ENCODE results near the gene DNAAF3.

The DNAAF3 gene

DNA sequence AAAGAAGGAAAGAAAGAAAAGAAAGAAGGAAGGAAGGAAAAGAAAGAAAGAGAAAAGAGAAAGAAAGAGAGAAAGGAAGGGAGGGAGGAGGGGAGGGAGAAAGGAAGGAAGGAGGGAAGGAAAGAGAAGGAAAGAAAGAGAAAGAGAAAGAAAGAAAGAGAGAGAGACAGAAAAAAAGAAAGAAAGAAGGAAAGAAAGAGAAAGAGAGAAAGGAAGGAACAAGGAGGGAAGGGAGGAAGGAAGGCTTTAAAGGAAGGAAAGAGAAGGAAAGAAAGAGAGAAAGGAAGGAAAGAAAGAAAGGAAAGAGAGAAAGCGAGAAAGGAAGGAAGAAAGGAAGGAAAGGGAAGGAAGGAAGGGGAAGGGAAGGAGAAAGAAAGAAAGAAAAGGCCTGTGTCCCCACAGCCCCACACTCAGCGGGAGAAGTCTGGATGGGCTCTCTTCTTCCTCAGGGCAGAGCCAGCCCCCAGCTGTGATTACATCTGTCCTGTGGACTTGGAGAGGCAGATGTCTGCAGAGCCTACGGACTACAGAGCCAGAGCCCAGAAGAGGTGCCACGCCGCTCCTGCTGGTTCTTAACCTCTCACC, 33.3 kb upstream of the DNAAF3 start:
- DNase-seq (ENCODE audit: low spot score), result no peak
- TF ChIP-seq, protein P1, sequence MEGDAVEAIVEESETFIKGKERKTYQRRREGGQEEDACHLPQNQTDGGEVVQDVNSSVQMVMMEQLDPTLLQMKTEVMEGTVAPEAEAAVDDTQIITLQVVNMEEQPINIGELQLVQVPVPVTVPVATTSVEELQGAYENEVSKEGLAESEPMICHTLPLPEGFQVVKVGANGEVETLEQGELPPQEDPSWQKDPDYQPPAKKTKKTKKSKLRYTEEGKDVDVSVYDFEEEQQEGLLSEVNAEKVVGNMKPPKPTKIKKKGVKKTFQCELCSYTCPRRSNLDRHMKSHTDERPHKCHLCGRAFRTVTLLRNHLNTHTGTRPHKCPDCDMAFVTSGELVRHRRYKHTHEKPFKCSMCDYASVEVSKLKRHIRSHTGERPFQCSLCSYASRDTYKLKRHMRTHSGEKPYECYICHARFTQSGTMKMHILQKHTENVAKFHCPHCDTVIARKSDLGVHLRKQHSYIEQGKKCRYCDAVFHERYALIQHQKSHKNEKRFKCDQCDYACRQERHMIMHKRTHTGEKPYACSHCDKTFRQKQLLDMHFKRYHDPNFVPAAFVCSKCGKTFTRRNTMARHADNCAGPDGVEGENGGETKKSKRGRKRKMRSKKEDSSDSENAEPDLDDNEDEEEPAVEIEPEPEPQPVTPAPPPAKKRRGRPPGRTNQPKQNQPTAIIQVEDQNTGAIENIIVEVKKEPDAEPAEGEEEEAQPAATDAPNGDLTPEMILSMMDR (IDR thresholded peaks at IDR 0.05; ENCODE audit: extremely low read depth, missing control alignments), result no peak

DNA sequence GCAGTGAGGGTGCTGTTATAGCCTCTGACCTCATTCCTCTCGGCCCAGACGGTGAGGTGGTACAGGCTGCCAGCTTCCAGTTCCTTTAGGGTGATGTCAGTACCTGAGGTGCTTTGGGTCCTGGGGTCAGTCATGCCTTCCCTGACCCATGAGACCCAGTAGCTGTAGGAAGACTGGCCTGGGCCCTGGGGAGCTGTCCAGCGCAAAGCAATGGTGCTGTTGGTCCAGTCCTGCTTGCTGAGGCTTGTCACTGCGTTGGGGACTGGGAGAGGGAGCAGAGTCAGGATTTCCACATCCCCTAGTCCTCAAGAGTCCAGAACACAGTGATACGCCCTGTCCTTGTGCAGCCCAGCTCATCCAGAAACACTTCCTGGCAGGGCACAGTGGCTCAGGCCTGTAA, 32.2 kb upstream of the DNAAF3 start:
- DNase-seq (ENCODE audit: low spot score), result no peak
- TF ChIP-seq, protein P1 (IDR thresholded peaks at IDR 0.05; ENCODE audit: extremely low read depth, missing control alignments), result no peak

DNA sequence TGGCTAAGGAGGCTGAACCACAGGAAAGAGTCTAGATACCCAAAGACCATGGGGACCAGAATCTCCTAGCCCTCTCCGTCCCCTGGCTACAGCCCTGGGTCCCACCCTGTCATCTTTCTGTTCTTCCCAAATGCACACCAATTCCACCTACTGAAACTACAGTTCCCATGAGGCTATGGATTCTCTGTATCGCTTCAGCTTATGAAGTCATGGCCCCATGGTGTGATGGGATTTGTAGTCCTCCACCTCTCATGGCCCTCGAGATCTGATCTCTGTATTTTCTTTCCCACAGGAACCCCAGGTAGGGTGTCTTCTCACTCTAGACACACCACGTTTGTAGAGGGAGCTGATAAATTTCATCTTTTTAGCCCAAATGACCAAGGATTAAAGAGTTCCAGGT, 31.1 kb upstream of the DNAAF3 start:
- DNase-seq (ENCODE audit: low spot score), result no peak

DNA sequence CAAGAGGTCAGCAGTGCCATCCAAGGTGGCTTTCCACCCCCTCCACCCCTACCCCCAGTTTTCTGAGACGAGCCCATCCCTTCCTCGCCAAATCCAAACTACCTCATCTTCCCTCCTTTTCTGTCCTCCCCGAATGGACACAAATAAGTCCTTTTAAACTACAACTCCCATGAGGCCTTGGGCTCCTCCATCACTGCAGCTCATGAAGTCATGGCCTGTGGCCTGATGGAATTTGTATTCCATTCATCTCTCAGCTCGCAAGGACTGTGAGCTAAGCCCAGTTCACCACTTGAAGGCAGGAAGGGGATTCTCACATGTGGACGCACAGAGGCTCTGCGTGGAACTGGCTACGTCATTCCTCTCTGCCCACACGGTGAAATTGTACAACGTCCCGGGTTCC, 30.4 kb upstream of the DNAAF3 start:
- DNase-seq (ENCODE audit: low spot score), result no peak
- TF ChIP-seq, protein P1 (IDR thresholded peaks at IDR 0.05; ENCODE audit: extremely low read depth, missing control alignments), result no peak

More for the DNA sequence above, 31.1 kb upstream of the DNAAF3 start:
- TF ChIP-seq, protein P1 (IDR thresholded peaks at IDR 0.05; ENCODE audit: extremely low read depth, missing control alignments), result no peak

DNA sequence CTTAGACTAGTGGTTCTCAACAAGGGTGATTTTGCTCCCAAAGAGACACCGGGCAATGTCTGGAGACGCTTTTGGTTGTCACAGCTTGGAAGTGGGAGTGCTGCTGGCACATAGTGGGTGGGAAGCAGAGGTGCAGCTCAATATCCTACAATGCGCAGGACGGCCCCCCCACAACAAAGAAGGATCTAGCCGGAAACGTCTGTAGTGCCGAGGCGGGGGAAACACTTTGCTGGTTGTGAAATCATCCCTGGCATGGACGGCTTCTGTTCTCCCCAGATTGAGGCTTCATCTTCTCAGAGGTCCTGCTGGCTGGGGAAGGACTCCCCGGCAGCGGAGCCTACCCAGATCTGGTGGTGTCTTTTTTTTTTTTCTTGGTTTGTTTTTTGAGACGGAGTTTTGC, 27.1 kb upstream of the DNAAF3 start:
- DNase-seq (ENCODE audit: low spot score), result no peak
- TF ChIP-seq, protein P1 (IDR thresholded peaks at IDR 0.05; ENCODE audit: extremely low read depth, missing control alignments), result no peak

DNA sequence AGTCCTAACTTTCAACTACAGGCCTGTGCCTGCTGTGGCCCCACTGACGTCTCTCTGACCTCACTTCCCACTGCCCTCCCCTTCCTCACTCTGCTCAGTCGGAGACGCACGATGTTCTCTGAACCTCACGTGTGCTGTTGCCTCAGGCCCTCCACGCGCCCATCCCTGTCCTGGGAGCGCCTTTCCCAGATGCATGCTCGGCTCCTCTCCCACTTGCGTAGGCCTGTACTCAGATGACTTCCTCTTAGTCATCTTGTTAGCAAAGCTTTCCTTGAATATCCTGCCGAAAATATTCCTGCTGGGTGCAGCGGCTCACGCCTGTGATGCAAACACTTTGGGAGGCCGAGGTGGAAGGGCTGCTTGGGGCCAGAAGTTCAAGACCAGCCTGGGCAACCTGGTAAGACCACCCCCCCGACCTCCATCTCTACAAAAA, 23.0 kb upstream of the DNAAF3 start:
- TF ChIP-seq, protein P1 (IDR thresholded peaks at IDR 0.05; ENCODE audit: extremely low read depth, missing control alignments), result no peak
- DNase-seq (ENCODE audit: low spot score), result no peak

DNA sequence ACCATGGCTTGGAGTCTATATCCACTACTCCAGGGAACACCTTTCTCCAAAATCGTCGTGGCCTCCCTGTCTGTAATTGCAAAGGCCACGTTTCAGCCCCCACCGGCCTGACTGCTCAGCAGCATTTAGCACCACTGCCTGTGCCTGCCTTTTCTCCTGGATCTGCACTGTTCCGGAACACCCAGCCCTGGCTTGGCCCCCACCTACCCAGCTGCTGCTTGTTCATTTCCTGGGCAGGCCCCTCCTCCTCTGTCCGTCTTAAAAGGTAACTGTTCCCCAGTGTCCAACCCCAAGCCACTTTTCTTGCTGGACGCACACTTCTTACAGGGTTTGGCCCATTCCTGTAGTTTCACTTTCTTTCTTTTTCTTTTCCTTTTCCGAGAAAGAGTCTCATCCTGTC, 22.2 kb upstream of the DNAAF3 start:
- no peak for DNase-seq (ENCODE audit: low spot score)
- TF ChIP-seq, protein P1 (IDR thresholded peaks at IDR 0.05; ENCODE audit: extremely low read depth, missing control alignments), result no peak
